ENCODE data around the gene SCML1.

Gene SCML1

DNA sequence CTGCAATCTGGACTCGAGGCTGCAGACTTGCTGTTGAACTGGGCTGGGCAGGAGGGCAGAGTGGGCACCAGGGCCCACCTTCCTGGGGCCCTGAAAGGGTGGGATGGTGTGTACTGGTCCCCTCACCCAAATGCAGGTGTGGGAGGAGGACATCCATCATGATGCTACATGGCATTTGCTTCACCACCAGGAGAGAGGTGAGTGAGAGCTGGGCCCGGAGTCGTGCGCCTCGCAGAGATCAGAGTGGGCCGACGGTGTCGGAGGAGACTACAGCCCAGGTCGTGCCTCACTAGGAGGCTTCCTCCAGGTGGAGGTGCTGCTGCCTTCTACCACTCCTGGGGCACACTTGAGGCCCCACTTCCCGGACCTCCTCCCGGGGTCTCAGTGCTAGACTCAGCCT, 50.3 kb downstream of the SCML1 start:
- TF ChIP-seq, protein P1, sequence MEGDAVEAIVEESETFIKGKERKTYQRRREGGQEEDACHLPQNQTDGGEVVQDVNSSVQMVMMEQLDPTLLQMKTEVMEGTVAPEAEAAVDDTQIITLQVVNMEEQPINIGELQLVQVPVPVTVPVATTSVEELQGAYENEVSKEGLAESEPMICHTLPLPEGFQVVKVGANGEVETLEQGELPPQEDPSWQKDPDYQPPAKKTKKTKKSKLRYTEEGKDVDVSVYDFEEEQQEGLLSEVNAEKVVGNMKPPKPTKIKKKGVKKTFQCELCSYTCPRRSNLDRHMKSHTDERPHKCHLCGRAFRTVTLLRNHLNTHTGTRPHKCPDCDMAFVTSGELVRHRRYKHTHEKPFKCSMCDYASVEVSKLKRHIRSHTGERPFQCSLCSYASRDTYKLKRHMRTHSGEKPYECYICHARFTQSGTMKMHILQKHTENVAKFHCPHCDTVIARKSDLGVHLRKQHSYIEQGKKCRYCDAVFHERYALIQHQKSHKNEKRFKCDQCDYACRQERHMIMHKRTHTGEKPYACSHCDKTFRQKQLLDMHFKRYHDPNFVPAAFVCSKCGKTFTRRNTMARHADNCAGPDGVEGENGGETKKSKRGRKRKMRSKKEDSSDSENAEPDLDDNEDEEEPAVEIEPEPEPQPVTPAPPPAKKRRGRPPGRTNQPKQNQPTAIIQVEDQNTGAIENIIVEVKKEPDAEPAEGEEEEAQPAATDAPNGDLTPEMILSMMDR (IDR thresholded peaks at IDR 0.05; ENCODE audit: low read depth, low read length, missing control alignments), result no peak
- DNase-seq (ENCODE audit: low read depth), result no peak
- H3K4me3 ChIP-seq (ENCODE audit: low read depth, low read length), result no peak overlapping the region

DNA sequence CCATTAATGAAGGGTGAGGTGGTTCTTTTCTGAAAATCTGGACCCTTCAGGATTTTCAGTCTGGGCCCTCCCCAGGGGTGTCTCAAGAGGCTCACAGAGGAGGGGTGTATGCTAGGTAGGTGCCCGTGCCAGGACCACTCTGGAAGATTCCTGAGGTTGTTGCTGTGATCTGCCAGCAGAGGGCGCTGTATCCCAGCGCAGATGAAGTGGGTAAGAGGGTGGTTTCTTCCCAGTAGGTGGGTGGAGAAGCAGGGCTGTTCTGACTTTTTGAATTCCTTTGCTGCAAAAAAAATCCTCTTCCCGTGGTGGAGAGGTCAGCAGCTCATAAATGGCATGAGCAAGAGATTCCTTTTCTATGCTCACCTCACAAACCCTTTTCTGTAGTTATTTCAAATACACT, 51.1 kb downstream of the SCML1 start:
- H3K4me3 ChIP-seq (ENCODE audit: low read depth, low read length), result no peak overlapping the region
- TF ChIP-seq, protein P1 (IDR thresholded peaks at IDR 0.05; ENCODE audit: low read depth, low read length, missing control alignments), result peak; percentile 76
- no peak for DNase-seq (ENCODE audit: low read depth)

DNA sequence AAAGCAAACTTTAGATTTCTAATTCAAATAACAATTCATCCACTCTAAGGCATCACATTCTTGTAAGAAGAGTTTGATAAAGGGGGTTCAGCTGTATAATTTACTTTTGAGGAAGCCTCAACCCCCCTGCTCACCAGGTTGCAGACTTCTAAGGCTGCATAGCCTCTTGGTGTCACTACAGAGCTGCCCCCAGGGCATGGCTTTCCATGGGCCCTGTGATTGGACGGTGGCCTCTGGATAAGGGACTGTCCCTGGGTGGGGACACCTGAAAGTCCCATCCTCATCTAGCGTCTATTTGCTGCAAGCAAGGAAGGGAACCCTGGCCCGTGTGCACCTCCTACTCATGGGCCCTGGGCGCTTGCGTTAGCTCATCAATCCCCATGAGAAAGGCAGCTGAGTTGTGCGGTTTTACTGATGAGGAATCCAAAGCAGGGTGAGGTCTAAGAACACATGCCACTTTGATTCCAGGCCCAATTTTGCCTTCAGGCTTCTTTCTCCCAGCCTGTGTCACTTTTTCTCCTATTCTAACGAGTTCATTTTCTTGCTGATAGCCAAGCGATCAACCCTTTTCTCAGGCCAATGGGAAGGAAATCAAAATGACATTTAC, 51.8 kb downstream of the SCML1 start:
- H3K4me3 ChIP-seq (ENCODE audit: low read depth, low read length), result no peak overlapping the region
- TF ChIP-seq, protein P1 (IDR thresholded peaks at IDR 0.05; ENCODE audit: low read depth, low read length, missing control alignments), result no peak
- no peak for DNase-seq (ENCODE audit: low read depth)

DNA sequence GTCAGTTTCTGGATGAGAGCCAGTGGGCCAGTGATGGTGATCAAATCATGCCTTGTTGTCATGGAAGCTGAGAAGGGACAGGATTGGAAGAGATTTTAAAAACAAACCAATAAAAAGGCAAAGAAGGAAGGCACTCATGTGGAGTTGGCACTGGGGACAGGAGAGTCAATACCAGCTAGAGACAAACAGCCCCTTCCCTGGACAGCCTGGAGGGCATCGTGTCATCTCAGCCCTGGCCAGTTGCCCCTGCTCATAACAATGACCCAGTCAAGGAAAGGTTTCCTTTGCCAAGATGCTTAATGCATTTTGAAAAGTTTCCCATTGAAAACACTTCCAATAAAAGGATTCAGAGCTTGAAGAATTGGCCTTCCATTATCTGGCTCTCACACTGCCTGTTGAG, 55.5 kb downstream of the SCML1 start:
- no peak overlapping the region for H3K4me3 ChIP-seq (ENCODE audit: low read depth, low read length)
- TF ChIP-seq, protein P1 (IDR thresholded peaks at IDR 0.05; ENCODE audit: low read depth, low read length, missing control alignments), result no peak
- DNase-seq (ENCODE audit: low read depth), result no peak

DNA sequence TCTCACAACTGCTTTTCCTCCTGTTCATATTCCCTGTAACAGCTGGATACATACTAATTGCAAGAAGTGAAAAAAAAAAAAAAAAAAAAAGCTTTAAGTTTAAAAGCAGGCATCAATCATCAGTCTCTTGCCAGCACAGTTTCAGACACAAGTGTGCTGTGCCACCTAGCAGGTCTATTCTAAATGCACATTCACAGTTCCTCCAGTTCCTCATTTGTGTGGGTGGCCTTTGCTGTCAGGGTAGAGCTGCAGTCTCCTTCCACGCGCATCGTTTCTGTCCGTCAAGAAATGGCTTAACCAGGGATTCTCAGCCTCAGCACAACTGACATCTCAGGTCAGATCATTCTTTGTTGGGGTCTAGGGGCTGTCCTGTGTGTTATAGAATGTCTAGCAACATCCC, 61.6 kb downstream of the SCML1 start:
- TF ChIP-seq, protein P1 (IDR thresholded peaks at IDR 0.05; ENCODE audit: low read depth, low read length, missing control alignments), result no peak
- no peak for DNase-seq (ENCODE audit: low read depth)
- no peak overlapping the region for H3K4me3 ChIP-seq (ENCODE audit: low read depth, low read length)

DNA sequence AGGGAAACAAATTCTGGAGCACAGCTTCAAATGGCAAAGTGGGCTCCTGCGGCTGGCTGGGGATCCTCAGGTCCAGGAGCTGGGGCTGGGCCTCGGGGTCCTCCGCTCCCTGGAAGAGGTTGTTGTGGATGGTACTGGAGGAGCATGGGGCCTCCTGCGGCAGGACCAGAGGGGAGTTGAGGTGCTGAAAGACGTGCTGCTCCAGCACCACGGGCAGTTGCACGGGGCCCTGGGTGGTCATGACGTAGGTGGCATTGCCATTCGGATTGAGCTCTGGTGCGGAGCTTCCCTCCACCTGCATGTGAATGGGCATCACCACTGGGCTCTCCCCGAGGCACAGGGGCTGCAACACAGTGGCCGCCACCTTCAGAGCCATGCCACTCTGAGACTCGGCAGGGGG, 64.1 kb downstream of the SCML1 start:
- TF ChIP-seq, protein P1 (IDR thresholded peaks at IDR 0.05; ENCODE audit: low read depth, low read length, missing control alignments), result no peak
- DNase-seq (ENCODE audit: low read depth), result no peak
- no peak overlapping the region for H3K4me3 ChIP-seq (ENCODE audit: low read depth, low read length)

DNA sequence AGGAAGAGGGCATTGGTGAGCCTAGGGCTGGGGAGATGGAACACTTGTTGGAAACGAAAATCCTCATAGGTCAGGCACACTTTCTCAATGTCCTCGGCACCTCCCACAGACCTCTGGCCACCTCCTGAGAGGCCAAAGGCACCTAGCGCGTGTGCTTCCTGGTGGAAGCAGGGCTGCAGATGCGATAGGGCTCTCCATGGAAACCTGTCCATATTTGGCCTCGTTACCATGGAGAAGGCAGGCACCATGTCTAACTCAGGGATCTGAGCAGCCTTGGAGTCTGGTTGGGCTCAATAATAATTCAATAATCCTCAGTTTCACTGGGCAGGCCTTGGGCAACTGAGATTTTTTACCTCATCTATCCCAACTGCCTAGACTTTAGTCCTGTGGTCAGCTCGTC, 65.5 kb downstream of the SCML1 start:
- TF ChIP-seq, protein P1 (IDR thresholded peaks at IDR 0.05; ENCODE audit: low read depth, low read length, missing control alignments), result no peak
- no peak overlapping the region for H3K4me3 ChIP-seq (ENCODE audit: low read depth, low read length)
- no peak for DNase-seq (ENCODE audit: low read depth)

Data from GM12864 (cell line).